ENCODE results near the gene ATXN1.

DNA sequence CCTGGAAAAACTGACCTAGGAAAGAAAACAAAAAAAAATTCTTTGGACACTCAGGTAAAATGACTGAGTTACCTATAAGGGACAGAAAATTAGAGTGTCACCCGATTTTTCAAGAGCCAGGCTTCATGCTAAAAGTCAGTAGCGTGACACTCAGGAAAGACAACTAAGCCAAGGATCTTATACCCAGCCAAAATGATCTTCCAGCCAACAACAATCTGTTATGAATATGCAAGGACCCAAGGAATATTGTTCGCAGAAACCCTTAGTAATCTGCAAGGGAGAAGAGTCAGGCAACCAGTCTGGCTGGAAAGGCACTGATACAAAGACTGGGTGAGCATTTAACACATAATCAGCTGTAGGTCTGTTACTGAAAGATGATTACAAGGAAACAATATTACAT, 319.2 kb downstream of the ATXN1 start:
- no peak for TF ChIP-seq POLR2A (IDR thresholded peaks at IDR 0.05; ENCODE audit: low read length)
- TF ChIP-seq GATA1 (IDR thresholded peaks at IDR 0.05; ENCODE audit: low read depth, low read length): no peak
